ENCODE measurements around the gene PPP2R5C. TPM values are rescaled to one million over a fixed set of nuclear protein-coding genes. Genes with fewer than 3 reads are reported as not detected.

Gene PPP2R5C
- total and polyA plus RNA-seq, 2 donors (not counting 3 experiments of a cell fraction or from before 2014, with no cell fraction given): 42.6 to 83.6 TPM

DNA sequence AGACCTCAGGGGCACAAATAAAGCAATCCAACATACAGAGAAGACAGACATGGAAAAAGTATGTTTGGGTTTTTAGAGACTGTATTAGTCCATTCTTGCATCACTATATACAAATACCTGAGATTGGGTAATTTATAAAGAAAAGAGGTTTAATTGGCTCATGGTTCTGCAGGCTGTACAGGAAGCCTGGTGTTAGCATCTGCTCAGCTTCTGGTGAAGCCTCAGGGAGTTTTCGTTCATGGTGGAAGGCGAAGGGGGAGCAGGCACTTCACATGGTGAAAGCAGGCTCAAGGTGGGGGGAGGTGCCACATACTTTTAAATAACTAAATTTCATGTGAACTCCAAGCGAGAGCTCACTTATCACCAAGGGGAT is 3.7 kb upstream of the PPP2R5C start:
- no peak overlapping the region for H3K4me2 ChIP-seq (ENCODE audit: insufficient read depth, low read length)
- TF ChIP-seq MYC (IDR thresholded peaks at IDR 0.05; ENCODE audit: low read depth, low read length): no peak
- no peak for TF ChIP-seq POLR2A (IDR thresholded peaks at IDR 0.05; ENCODE audit: low read depth, low read length)
- no peaks in the 10 kb centered on the region for H4K20me1 ChIP-seq (replicated peaks; ENCODE audit: control insufficient read depth, extremely low read depth, insufficient read depth, low read length)
- H3K4me1 ChIP-seq (ENCODE audit: control insufficient read depth, extremely low read depth, insufficient read depth, low read length): peaks cover 6% of the 10 kb centered on the region
- H3K9me1 ChIP-seq (replicated peaks; ENCODE audit: control insufficient read depth, extremely low read depth, insufficient read depth, low read length): no peaks in the 10 kb centered on the region
- H3K27me3 ChIP-seq (ENCODE audit: control insufficient read depth in 2 of 2, insufficient read depth in 2 of 2, low read length in 2 of 2): peaks cover 25 to 43% of the 10 kb centered on the region in 2 experiments
- dilution Hi-C loops (cut with MboI; ENCODE audit: extremely low pct_ligation_motif_present, low sequenced_read_pairs): no loop called here
- H3K79me2 ChIP-seq (ENCODE audit: control insufficient read depth, insufficient read depth, low read length): no peaks in the 10 kb centered on the region
- intact Hi-C loops (cut with micrococcal nuclease): no loop called here
- FAIRE-seq (no peak), DNase-seq (ENCODE audit: low read depth, low spot score) (no peak)
- POLR2A ChIA-PET: no interaction called here
- H3K4me3 ChIP-seq (replicated peaks in 1 of 3; ENCODE audit: insufficient read depth in 1 of 3, low read depth in 1 of 3, low read length in 3 of 3): no peak overlapping the region
- CTCF ChIA-PET: interaction anchor here (1.3 to 3.4 kb wide), 2 partner anchors 13 to 51 kb away, joined by 4 to 10 read pairs; no protein-coding TSS in a partner anchor
- H3K36me3 ChIP-seq (ENCODE audit: control insufficient read depth in 2 of 2, extremely low read depth in 1 of 2, insufficient read depth in 2 of 2, low read length in 2 of 2): no peaks in the 10 kb centered on the region
- no peak overlapping the region for H3K27ac ChIP-seq (ENCODE audit: insufficient read depth, low read depth, low read length)
- no TSS peak for BruUV-seq (replicated peaks)
- no peaks in the 10 kb centered on the region for H3K9me3 ChIP-seq (replicated peaks; ENCODE audit: control insufficient read depth, insufficient read depth, low read length)
- H2AFZ ChIP-seq (ENCODE audit: low read depth, low read length): no peak overlapping the region
- no peak overlapping the region for H3K9ac ChIP-seq (replicated peaks; ENCODE audit: extremely low read depth, insufficient read depth, low read length)

GRCh38 chr14:101758913-101759593 is 2.5 kb upstream of the PPP2R5C start:
- Histone ChIP-seq H3K27ac (ENCODE audit: insufficient read depth, low read depth, low read length) (no peak overlapping the region), H3K9me1 (replicated peaks; ENCODE audit: control insufficient read depth, extremely low read depth, insufficient read depth, low read length) (no peaks in the 10 kb centered on the region), H3K27me3 (ENCODE audit: control insufficient read depth in 2 of 2, insufficient read depth in 2 of 2, low read length in 2 of 2) (peaks cover 20 to 43% of the 10 kb centered on the region in 2 experiments), H3K36me3 (ENCODE audit: control insufficient read depth in 2 of 2, extremely low read depth in 1 of 2, insufficient read depth in 2 of 2, low read length in 2 of 2) (no peaks in the 10 kb centered on the region), H4K20me1 (replicated peaks; ENCODE audit: control insufficient read depth, extremely low read depth, insufficient read depth, low read length) (no peaks in the 10 kb centered on the region), H3K9ac (replicated peaks; ENCODE audit: extremely low read depth, insufficient read depth, low read length) (no peak overlapping the region), H3K9me3 (replicated peaks; ENCODE audit: control insufficient read depth, insufficient read depth, low read length) (no peaks in the 10 kb centered on the region), H3K4me3 (replicated peaks in 1 of 3; ENCODE audit: insufficient read depth in 1 of 3, low read depth in 1 of 3, low read length in 3 of 3) (no peak overlapping the region), H2AFZ (ENCODE audit: low read depth, low read length) (no peak overlapping the region), H3K4me1 (ENCODE audit: control insufficient read depth, extremely low read depth, insufficient read depth, low read length) (peaks cover 6% of the 10 kb centered on the region), H3K79me2 (ENCODE audit: control insufficient read depth, insufficient read depth, low read length) (no peaks in the 10 kb centered on the region), H3K4me2 (ENCODE audit: insufficient read depth, low read length) (no peak overlapping the region)
- dilution Hi-C loops (cut with MboI; ENCODE audit: extremely low pct_ligation_motif_present, low sequenced_read_pairs) (no loop called here), intact Hi-C loops (cut with micrococcal nuclease) (no loop called here)
- DNase-seq (ENCODE audit: low read depth, low spot score) (no peak), FAIRE-seq (no peak)
- CTCF ChIA-PET: interaction anchor here (2.2 to 4.0 kb wide), 3 partner anchors 12 to 52 kb away, joined by 10 to 42 read pairs (median 22); no protein-coding TSS in a partner anchor
- POLR2A ChIA-PET: no interaction called here
- TF ChIP-seq JUN (IDR thresholded peaks at IDR 0.05; ENCODE audit: borderline replicate concordance, insufficient read depth, insufficient read length, low read depth) (no peak), MAX (IDR thresholded peaks at IDR 0.05; ENCODE audit: insufficient read depth, insufficient read length) (no peak), FOS (IDR thresholded peaks at IDR 0.05; ENCODE audit: borderline replicate concordance, insufficient read depth, low read length) (no peak), CTCF (IDR thresholded peaks at IDR 0.05; ENCODE audit: extremely low read depth in 1 of 2, insufficient read depth in 1 of 2, low read depth in 1 of 2, low read length in 2 of 2) (no peak), POLR2A (IDR thresholded peaks at IDR 0.05; ENCODE audit: low read depth, low read length) (no peak), POLR2AphosphoS5 (IDR thresholded peaks at IDR 0.05; ENCODE audit: insufficient read depth, low read depth, low read length) (no peak), MYC (IDR thresholded peaks at IDR 0.05; ENCODE audit: low read depth, low read length) (no peak), GATA2 (IDR thresholded peaks at IDR 0.05; ENCODE audit: insufficient read depth, insufficient read length, low read depth, low read length) (no peak), EZH2 (IDR thresholded peaks at IDR 0.05; ENCODE audit: borderline replicate concordance, low read depth, low read length, severe bottlenecking) (no peak)
- BruUV-seq (replicated peaks): no TSS peak
